Endothelial cell (in vitro differentiated cells): ENCODE results near the gene ANAPC13. TPM values are rescaled to one million over a fixed set of nuclear protein-coding genes. Genes with fewer than 3 reads are reported as not detected.
A peak's percentile ranks its signal among the peaks of the same experiment; 100 is the strongest.

Source experiments
- DNase-seq: peaks from one replicate; pipeline ENCODE4 v3.0.0; 2021; ENCODE audit warnings: low spot score
- H3K27ac Mint-ChIP-seq: one replicate; pipeline ENCODE4 v1.8.0; 2021; ENCODE audit warnings: mixed read lengths, inconsistent platforms; ENCODE audit not compliant: unreplicated experiment
- H3K27me3 Mint-ChIP-seq: one replicate; pipeline ENCODE4 v1.8.0; 2021; ENCODE audit warnings: mild to moderate bottlenecking, moderate library complexity, mixed read lengths, inconsistent platforms; ENCODE audit not compliant: unreplicated experiment
- H3K36me3 Mint-ChIP-seq: one replicate; pipeline ENCODE4 v1.8.0; 2021; ENCODE audit warnings: mild to moderate bottlenecking, low read depth, mixed read lengths, inconsistent platforms; ENCODE audit not compliant: unreplicated experiment
- H3K4me1 Mint-ChIP-seq: one replicate; pipeline ENCODE4 v1.8.0; 2021; ENCODE audit warnings: mild to moderate bottlenecking, mixed read lengths, inconsistent platforms; ENCODE audit not compliant: unreplicated experiment
- H3K4me3 Mint-ChIP-seq: one replicate; pipeline ENCODE4 v1.8.0; 2021; ENCODE audit warnings: mild to moderate bottlenecking, mixed read lengths, inconsistent platforms; ENCODE audit not compliant: unreplicated experiment
- H3K9me3 Mint-ChIP-seq: one replicate; pipeline ENCODE4 v1.8.0; 2021; ENCODE audit warnings: mixed read lengths, inconsistent platforms; ENCODE audit not compliant: unreplicated experiment
- long read RNA-seq: library from polyadenylated mRNA; unstranded; transcript quantifications from one replicate; pipeline ENCODE4 v2.0.0, GENCODE V29; 2020; ENCODE audit not compliant: unreplicated experiment
- total RNA-seq: library from RNA; stranded (reverse); fragmentation: NEBNext Ultra II Directional; extraction: Animal tissue kit (Norgen Biotek cat#: 25700); gene quantifications from one replicate; pipeline ENCODE4 v1.2.1, GENCODE V29; 2021; ENCODE audit not compliant: unreplicated experiment
- TF ChIP-seq, protein P1 (sequence below): fragments of 200-600 bp; sonication (generic); IDR thresholded peaks from one replicate; pipeline ENCODE4 v1.5.0; 2021; ENCODE audit warnings: antibody characterized with exemption; ENCODE audit not compliant: unreplicated experiment

Gene ANAPC13, protein sequence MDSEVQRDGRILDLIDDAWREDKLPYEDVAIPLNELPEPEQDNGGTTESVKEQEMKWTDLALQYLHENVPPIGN
- 59.4 TPM for total RNA-seq
- long read RNA-seq, transcript ANAPC13-201 (3 exons, 1,209 nt): major isoform, 38 of 62 reads
- long read RNA-seq, transcript ANAPC13-204 (3 exons, 1,840 nt): minor isoform, 22 of 62 reads
- long read RNA-seq, partial matches to known transcripts: 0 of 62 reads
- long read RNA-seq, other reads (novel, unspliced or antisense): 0 of 62 reads

DNA sequence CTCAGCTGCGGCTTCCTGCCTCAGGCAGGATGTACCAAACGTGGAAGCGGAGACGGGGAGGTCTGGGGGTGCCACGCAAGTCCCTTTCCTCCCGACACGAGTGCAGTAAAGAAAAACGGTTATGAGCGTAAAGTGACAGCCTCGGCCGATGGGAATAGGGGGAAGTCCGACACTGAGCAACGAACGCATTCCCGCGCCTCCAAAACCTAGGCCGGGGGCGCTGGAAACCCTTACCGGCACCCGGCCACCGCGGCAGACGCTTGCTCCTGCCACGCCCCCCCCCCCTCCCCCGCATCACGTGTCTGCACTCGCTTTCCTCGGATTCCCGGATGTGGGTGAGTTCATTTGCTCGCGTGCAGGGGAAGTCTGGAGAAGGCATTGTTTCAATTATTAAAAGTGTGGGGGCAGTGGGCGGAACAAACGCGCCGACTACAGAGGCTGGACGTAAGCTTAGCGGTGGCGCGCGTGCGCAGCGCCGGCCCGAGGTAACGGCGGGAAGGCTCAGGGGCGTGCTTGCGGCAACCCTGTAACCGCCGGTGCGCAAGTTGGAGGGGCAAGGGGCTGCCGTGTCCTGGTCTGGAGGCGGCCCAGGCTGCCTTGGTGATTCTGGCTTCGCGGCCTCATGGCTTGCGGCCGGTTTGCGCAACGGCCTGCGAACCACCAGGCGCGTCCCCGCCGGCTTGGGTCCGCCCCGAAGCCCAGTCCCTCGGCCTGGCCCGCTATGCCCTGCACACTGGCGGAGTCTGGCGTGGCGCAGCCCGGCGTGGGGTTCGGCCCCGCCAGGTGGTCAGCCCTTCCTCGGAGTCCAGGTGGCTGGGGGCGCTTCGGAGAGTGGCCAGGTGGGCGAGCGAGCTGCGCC lies at the start of gene ANAPC13, which contains the start of gene CEP63:
Gene ANAPC13, minus strand, starts transcription at position 268 of the 859 bp plus-strand sequence. CDS start 3,081 bp downstream, outside the sequence.
Gene CEP63, plus strand, starts transcription at position 340 of the 859 bp plus-strand sequence. CDS start 9,264 bp downstream, outside the sequence.
- TF ChIP-seq, protein P1, sequence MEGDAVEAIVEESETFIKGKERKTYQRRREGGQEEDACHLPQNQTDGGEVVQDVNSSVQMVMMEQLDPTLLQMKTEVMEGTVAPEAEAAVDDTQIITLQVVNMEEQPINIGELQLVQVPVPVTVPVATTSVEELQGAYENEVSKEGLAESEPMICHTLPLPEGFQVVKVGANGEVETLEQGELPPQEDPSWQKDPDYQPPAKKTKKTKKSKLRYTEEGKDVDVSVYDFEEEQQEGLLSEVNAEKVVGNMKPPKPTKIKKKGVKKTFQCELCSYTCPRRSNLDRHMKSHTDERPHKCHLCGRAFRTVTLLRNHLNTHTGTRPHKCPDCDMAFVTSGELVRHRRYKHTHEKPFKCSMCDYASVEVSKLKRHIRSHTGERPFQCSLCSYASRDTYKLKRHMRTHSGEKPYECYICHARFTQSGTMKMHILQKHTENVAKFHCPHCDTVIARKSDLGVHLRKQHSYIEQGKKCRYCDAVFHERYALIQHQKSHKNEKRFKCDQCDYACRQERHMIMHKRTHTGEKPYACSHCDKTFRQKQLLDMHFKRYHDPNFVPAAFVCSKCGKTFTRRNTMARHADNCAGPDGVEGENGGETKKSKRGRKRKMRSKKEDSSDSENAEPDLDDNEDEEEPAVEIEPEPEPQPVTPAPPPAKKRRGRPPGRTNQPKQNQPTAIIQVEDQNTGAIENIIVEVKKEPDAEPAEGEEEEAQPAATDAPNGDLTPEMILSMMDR: no peak
- Mint-ChIP-seq H3K4me1 (peaks cover 41% of the 10 kb centered on the region), H3K27me3 (peaks cover 8% of the 10 kb centered on the region), H3K9me3 (no peaks in the 10 kb centered on the region), H3K36me3 (peaks cover 9% of the 10 kb centered on the region), H3K4me3 (peak within 1 kb of the TSS; percentile 98), H3K27ac (peak within 1 kb of the TSS; percentile 97)
- DNase-seq: peak; percentile 89

DNA sequence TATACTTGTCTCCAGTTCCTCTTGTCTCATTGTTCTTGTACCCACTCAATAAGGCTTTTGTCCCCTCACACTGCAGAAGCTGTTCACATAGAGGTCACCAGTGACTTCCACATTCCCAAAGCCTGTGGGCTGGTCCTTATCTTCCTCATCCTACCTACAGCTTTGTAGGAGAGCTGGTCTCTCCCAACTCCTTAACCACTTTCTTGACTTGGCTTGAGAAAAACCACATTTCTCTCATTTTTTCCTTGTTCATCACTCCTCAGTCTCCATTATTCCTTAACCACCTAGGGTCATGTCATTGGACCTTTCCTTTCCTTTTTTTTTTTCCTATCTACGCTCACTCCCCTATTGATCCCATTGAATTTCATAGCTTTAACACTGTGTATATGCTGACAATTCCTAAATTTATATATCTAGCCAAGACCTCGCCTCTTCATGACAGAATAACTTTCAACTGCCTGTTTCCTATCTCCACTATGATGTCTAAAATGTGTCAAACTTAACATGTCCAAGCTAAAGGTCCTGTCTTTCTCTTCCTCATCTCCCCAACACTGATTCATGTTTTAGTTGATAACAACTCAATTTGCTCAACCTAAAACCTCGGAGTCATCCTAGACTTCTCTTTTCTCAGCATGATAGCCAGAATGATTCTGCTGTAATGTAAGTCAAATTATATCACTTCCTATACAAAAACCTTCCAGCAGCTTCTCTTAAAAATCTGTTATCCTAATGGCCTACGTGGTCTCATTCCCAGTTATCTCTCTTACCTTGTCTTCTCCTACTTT lies 49.6 kb upstream of the ANAPC13 start:
- DNase-seq: no peak
- TF ChIP-seq, protein P1: no peak

DNA sequence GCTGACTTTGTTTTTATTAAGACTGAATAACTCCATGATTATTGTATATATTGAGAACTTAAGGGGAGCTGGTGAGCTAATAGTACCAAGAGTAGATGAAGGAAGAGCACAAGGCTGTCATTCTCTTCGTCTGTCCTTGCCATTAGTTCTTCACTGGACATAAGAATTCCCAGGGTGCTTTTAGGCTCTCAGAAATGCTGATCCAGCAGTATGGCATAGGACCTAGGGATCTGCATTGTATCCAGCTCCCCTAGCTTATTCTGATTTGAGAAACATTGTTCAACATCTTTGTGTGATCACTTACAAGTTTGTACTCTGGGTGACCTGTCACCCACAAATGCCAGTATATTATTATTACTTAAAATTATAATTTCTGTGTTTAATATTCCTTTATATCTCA lies 47.7 kb upstream of the ANAPC13 start:
- no peaks in the 10 kb centered on the region for H3K27me3 Mint-ChIP-seq
- no peaks in the 10 kb centered on the region for H3K4me1 Mint-ChIP-seq
- no peak overlapping the region for H3K27ac Mint-ChIP-seq
- no peak overlapping the region for H3K4me3 Mint-ChIP-seq
- TF ChIP-seq, protein P1: no peak
- peaks cover 5% of the 10 kb centered on the region for H3K36me3 Mint-ChIP-seq
- DNase-seq: no peak
- no peaks in the 10 kb centered on the region for H3K9me3 Mint-ChIP-seq

More for the DNA sequence above, 49.6 kb upstream of the ANAPC13 start:
- H3K4me3 Mint-ChIP-seq: no peak overlapping the region
- H3K36me3 Mint-ChIP-seq: peaks cover 5% of the 10 kb centered on the region
- H3K4me1 Mint-ChIP-seq: no peaks in the 10 kb centered on the region
- no peaks in the 10 kb centered on the region for H3K9me3 Mint-ChIP-seq
- no peaks in the 10 kb centered on the region for H3K27me3 Mint-ChIP-seq
- no peak overlapping the region for H3K27ac Mint-ChIP-seq

DNA sequence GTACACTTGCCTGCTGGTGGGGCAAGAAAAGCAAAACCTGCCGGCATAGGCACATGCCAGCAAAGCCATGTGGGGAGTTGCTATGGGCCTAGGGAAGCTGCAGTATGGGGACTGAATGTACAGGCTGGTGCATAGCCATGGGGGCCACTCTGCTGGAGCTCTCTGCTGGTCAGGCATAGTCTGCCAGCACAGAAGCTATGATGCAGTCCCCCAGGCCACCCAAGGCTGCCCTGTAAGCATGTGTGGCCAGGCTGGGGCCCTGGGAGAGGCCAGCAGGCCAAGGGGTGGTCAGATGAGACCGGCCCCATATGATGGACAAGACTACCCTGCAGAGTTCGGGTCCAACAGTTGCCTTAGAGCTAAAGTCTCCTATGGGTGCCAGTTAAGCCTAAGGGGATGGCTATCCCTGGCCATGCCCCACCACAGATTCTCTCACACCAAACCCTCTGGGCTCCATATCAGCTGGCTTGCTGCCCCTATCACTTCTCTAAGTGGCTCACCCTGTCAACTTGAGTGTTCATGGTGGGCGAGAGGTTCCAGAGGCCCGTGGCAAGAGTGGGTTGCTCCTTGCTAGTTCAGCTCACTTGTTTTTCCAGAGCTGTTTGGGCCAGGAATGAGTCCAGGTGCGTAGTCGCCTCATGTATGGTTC lies 41.9 kb upstream of the ANAPC13 start:
- peaks cover 6% of the 10 kb centered on the region for H3K9me3 Mint-ChIP-seq
- peaks cover 17% of the 10 kb centered on the region for H3K36me3 Mint-ChIP-seq
- H3K27ac Mint-ChIP-seq: no peak overlapping the region
- H3K4me3 Mint-ChIP-seq: no peak overlapping the region
- no peaks in the 10 kb centered on the region for H3K4me1 Mint-ChIP-seq
- H3K27me3 Mint-ChIP-seq: no peaks in the 10 kb centered on the region
- TF ChIP-seq, protein P1: no peak
- no peak for DNase-seq
